Astrocyte of the spinal cord (primary cell): ENCODE data around the gene NUBP2.
"Not testable (repeated sequence)": the region's sequence is repeated elsewhere in the genome, so short reads cannot be mapped to it uniquely, and the experiment has no call there.

ENCODE experiments used
- DNase-seq: peaks from one replicate; pipeline ENCODE4 v3.0.0; 2011; ENCODE audit warnings: low read depth, low spot score
- H3K4me3 ChIP-seq: 2 replicates; pipeline ENCODE4 v1.5.1; 2011; ENCODE audit warnings: low read depth, mild to moderate bottlenecking, low read length, moderate library complexity
- in situ Hi-C: cut with HindIII; loops from 2 replicates; pipeline ENCODE4 v1.10.0; 2017; ENCODE audit warnings: low sequenced_read_pairs
- TF ChIP-seq, protein P1 (sequence below): IDR thresholded peaks from 2 replicates; pipeline ENCODE4 v1.5.1; 2012; ENCODE audit warnings: low read depth, mild to moderate bottlenecking, low read length, inconsistent platforms

Gene NUBP2

DNA sequence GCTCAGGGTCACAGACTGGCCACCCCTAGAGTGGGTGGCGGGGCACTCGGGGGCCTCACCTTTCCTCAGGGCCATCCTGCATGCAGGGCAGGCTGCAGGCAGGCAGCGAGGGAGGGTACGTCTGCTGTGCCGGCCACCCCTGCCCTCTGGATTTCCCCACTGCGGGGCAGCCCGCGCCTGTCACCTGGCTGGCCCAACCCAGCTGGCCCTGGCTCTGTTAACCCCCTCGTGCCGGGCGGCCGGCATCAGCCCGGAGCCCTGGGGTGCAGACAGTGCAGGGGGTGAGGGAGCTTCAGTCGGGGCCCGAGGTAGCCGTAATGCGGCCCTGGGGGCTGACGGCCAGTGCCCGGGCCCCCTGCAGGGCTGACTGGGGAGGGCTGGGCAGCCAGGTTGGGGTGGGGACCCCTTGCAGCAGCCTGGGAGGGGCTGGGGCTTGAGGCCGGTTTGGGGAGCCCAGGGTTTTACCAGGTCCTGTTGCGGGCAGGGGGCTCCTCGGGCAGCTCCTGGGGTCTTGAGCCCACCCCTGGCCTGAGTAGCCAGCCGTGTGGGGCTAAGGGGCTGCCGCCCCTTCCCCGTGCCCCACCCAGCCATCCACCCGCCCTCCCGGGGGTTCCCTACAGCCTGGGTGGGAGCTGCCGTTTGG lies 10.9 kb downstream of the NUBP2 start, which contains the start of gene IGFALS:
Gene IGFALS (minus strand): TSS at position 128 of the 643 bp plus-strand sequence. CDS start 53 bp downstream, at position 75.
- TF ChIP-seq, protein P1, sequence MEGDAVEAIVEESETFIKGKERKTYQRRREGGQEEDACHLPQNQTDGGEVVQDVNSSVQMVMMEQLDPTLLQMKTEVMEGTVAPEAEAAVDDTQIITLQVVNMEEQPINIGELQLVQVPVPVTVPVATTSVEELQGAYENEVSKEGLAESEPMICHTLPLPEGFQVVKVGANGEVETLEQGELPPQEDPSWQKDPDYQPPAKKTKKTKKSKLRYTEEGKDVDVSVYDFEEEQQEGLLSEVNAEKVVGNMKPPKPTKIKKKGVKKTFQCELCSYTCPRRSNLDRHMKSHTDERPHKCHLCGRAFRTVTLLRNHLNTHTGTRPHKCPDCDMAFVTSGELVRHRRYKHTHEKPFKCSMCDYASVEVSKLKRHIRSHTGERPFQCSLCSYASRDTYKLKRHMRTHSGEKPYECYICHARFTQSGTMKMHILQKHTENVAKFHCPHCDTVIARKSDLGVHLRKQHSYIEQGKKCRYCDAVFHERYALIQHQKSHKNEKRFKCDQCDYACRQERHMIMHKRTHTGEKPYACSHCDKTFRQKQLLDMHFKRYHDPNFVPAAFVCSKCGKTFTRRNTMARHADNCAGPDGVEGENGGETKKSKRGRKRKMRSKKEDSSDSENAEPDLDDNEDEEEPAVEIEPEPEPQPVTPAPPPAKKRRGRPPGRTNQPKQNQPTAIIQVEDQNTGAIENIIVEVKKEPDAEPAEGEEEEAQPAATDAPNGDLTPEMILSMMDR, result no peak
- in situ Hi-C loops, result no loop called here
- no peak within 1 kb of the TSS for H3K4me3 ChIP-seq

DNA sequence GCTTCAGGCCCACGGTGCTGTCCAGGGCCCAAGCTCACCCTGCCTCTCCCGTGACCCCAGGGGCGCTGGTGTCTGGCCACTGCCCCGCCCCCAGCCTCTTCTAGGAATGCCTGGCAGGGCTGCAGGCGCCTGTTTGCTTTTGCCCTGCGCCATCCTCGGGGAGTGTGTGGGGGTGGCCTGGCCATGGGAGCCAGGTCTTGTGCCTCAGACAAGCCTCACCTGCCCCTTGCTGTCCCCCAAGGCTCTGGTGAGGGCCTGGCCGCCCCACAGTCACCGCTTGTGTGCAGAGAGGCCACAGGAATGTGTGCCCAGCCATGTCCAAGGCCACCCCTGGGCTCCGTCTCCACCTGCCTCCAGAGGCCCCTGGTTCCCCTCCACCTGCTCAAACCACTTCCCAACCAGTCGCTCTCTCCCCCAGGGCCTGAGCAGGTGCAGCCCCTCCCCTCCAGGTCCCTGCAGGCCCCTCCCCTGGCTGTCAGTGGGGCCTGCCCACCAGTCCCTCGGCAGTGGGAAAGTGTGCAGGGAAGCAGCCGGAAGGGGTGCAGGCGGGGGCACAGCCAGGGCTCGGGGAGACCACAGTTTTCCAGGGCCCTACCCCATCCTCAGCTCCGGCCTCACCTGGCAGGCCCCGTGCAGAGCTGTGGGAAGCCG lies 11.6 kb downstream of the NUBP2 start:
- in situ Hi-C loops, result no loop called here
- DNase-seq, result no peak

More for the DNA sequence above, 10.9 kb downstream of the NUBP2 start, which contains the start of gene IGFALS:
- DNase-seq, result no peak

DNA sequence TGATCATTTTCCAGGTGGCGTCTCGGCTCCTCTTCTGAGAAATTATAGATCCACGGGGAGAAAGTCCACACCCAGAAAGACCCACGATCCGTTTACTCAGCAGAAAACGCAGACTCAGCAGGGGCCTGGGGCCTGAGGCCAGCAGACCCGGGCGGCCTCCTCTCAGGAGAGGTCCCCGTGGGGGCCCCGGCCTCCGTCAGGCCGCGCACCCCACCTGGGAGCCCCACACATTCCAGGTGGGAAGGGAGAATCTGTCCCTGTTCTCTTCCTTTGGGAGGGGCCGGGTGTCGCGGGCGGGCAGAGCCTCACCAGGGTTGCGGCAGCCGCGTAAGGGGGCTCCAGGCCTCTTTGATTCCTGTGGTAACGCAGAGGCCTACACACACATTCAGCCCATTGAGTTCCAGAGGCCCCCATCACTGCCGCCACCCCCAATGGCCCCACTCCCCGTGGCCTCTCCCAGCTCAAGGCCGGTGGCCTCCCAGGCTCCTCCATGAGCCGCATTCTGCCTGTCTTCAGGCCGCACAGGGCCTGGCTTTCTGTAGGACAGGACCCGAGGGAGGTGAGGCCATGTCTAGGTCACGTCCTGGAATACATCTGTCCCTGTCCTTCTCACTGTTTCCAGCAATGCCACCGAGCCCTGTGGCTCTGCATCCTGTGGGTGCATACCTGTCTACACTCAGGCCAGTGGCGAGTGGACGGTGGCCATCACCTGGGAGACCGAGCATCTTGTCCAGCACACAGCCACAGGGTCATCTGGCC lies 12.3 kb downstream of the NUBP2 start:
- in situ Hi-C loops, result no loop called here
- no peak overlapping the region for H3K4me3 ChIP-seq
- no peak for DNase-seq
- TF ChIP-seq, protein P1, result no peak

More for the DNA sequence above, 11.6 kb downstream of the NUBP2 start:
- H3K4me3 ChIP-seq, result no peak overlapping the region
- TF ChIP-seq, protein P1, result no peak

DNA sequence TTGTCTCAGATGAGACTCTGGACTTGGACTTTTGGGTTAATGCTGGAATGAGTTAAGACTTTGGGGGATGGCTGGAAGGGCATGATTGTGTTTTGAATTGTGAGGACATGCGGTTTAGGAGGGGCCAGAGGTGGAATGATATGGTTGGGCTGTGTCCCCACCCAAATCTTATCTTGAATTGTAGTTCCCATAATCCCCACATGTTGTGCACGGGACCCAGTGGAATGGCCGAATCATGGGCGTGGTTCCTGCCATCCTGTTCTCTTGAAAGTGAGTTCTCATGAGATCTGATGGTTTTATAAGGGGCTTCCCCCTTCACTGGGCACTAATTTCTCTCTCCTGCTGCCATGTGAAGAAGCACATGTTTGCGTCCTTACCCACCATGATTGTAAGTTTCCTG lies 16.5 kb downstream of the NUBP2 start:
- H3K4me3 ChIP-seq, DNase-seq, in situ Hi-C loops: not testable (repeated sequence)

DNA sequence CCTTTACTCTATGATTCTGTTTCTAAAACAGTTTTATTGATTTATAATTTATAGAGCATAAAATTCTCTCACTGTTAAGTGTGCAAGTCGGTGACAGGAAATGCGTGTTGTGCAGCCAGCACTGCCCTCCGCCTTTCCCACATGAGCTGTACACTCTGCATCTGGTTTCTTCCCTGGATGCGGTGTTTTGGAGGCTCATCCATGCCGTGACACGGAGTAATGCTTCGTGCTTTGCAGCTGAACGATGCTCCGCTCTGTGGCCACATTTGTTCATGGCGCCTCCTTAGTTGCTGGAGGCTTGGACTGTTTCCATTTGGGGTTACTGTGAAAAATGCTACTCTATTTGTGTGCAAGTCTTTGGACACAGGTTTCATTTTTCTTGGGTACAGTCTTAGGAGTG lies 17.9 kb downstream of the NUBP2 start:
- TF ChIP-seq, protein P1, result no peak
- DNase-seq, result no peak
- no peak overlapping the region for H3K4me3 ChIP-seq
- in situ Hi-C loops, result no loop called here

DNA sequence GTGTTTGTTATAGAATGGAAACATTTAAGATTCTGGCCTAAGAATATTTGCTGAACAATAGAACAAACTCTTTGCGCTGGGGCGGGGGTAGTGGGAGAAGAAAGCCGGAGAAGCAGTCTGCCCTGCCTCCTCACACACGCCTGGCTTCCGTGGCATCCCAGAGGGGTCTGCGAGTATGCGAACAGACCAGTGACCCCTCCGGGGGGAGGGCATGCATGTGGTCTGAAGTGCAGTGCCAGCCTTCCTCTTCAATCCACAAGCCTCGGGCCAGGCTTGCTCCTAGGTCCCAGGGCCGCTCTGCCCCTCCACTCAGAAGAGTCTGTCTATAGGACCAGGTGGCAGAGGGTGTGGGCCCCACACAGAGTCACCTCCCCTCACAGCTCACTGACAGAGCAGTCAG lies 24.9 kb downstream of the NUBP2 start:
- no peak overlapping the region for H3K4me3 ChIP-seq
- DNase-seq, result no peak
- in situ Hi-C loops, result no loop called here

More for the DNA sequence above, 24.9 kb downstream of the NUBP2 start:
- TF ChIP-seq, protein P1, result no peak
